Transverse colon (tissue), 4 donors: ENCODE results near the gene HS3ST5. TPM values are rescaled to one million over a fixed set of nuclear protein-coding genes. Genes with fewer than 3 reads are reported as not detected.

Experiments used
- DNase-seq: peaks from one replicate; pipeline ENCODE4 v3.0.0-alpha.2; 2019
- H3K27ac ChIP-seq, 4 donors: fragments of 200-600 bp; sonication (generic); 2 replicates each; pipeline ENCODE4 v1.5.1; 2016 to 2018; ENCODE audit warnings: inconsistent platforms in 4 of 4
- H3K27me3 ChIP-seq: fragments of 200-600 bp; sonication (generic); 2 replicates; pipeline ENCODE4 v1.5.1; 2017; ENCODE audit warnings: inconsistent platforms
- H3K36me3 ChIP-seq, 4 donors: fragments of 200-600 bp; sonication (generic); 2 replicates each; pipeline ENCODE4 v1.5.1; 2017 to 2019; ENCODE audit warnings: inconsistent platforms in 4 of 4
- H3K4me1 ChIP-seq, 4 donors: fragments of 200-600 bp; sonication (generic); 2 replicates each; pipeline ENCODE4 v1.5.1; 2017 to 2020; ENCODE audit warnings: inconsistent platforms in 4 of 4
- H3K4me3 ChIP-seq, 4 donors: fragments of 200-600 bp; sonication (generic); 1 replicate in 1 of 4; 2 replicates in 3 of 4; pipeline versions ENCODE4 v1.5.1 to v1.6.1; 2017 to 2019; ENCODE audit warnings: inconsistent platforms in 4 of 4
- H3K9me3 ChIP-seq, 2 donors: fragments of 200-600 bp; sonication (generic); 2 replicates each; pipeline ENCODE4 v1.5.1; 2017 to 2019; ENCODE audit warnings: inconsistent platforms in 2 of 2
- EP300 ChIP-seq: sonication (generic); formaldehyde crosslinking; IDR thresholded peaks from one replicate; pipeline ENCODE4 v1.6.1; 2017; ENCODE audit warnings: antibody characterized with exemption, low read depth
- POLR2A ChIP-seq: fragments of 450-650 bp; IDR thresholded peaks from one replicate; pipeline ENCODE4 v1.6.1; 2016; ENCODE audit warnings: antibody characterized with exemption, mild to moderate bottlenecking, moderate library complexity
- POLR2AphosphoS5 ChIP-seq, 3 donors: sonication (generic); formaldehyde crosslinking; IDR thresholded peaks; one replicate each; pipeline ENCODE4 v1.6.1; 2016; ENCODE audit warnings: antibody characterized with exemption in 3 of 3
- WGBS, 2 donors: methylation state at CpG; one replicate each; pipeline ENCODE4 v1.1.5; 2018; ENCODE audit warnings: low coverage in 1 of 2; 5-methylcytosine and 5-hydroxymethylcytosine counted together
- in situ Hi-C, 4 donors: fragments of 200-750 bp; cut with MboI; loops; one replicate each; pipeline versions ENCODE4 v1.15.0 to v1.15.1; 2017; ENCODE audit warnings: low sequenced_read_pairs in 3 of 4, low pct_ligation_motif_present in 1 of 4, low pct_unique_long_range_greater_than_20kb in 1 of 4
- intact Hi-C: fragments of 100-400 bp; cut with DNase I; formaldehyde crosslinking; loops from one replicate; pipeline ENCODE4 v1.15.1; 2023; ENCODE audit warnings: low total_unique reads
- total RNA-seq, 4 donors: library from RNA; depleted of rRNA; stranded (reverse); fragments of >200 nt; gene quantifications; one replicate each; pipeline ENCODE4 v1.1.0, GENCODE V29; 2016
- TF ChIP-seq, protein P1 (sequence below), 5 experiments: fragments of 200-600 bp in 3 of 5; fragments of 450-650 bp in 2 of 5; sonication (generic) in 3 of 5; IDR thresholded peaks; 1 replicate in 2 of 5; 2 replicates in 3 of 5; pipeline ENCODE4 v1.5.1; 2016 to 2017; ENCODE audit warnings: antibody characterized with exemption in 5 of 5, inconsistent platforms in 3 of 5, mild to moderate bottlenecking in 2 of 5, moderate library complexity in 1 of 5

HS3ST5 gene
- total RNA-seq, 4 donors from 2014 or later, result 0.27 to 0.32 TPM; not detected in 2

DNA sequence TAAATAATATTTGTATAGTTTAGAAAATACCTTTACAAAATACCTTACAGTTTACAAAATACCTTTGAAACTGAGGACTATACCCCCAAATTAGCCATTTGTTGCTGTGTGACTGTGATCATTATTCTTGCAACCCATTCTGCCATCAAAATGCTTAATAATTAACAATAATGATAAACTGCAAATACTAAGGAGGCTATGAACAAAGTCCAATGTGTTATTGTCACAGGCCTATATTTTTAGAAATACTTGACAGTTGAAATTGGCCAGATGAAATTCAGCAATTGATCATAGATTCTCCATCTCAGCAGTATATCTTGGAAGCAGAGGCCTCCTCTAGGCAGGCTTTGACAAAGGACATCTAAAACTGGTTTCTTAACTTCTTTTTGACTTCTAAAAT, 178.6 kb downstream of the HS3ST5 start:
- DNase-seq, result no peak
- H3K27ac ChIP-seq, result no peak overlapping the region
- no peaks in the 10 kb centered on the region for H3K4me1 ChIP-seq
- in situ Hi-C loops (no loop called here), intact Hi-C loops (no loop called here)
- H3K4me3 ChIP-seq, result no peak overlapping the region
- no peaks in the 10 kb centered on the region for H3K27me3 ChIP-seq
- H3K36me3 ChIP-seq, result no peaks in the 10 kb centered on the region
- no peaks in the 10 kb centered on the region for H3K9me3 ChIP-seq
- TF ChIP-seq, protein P1, sequence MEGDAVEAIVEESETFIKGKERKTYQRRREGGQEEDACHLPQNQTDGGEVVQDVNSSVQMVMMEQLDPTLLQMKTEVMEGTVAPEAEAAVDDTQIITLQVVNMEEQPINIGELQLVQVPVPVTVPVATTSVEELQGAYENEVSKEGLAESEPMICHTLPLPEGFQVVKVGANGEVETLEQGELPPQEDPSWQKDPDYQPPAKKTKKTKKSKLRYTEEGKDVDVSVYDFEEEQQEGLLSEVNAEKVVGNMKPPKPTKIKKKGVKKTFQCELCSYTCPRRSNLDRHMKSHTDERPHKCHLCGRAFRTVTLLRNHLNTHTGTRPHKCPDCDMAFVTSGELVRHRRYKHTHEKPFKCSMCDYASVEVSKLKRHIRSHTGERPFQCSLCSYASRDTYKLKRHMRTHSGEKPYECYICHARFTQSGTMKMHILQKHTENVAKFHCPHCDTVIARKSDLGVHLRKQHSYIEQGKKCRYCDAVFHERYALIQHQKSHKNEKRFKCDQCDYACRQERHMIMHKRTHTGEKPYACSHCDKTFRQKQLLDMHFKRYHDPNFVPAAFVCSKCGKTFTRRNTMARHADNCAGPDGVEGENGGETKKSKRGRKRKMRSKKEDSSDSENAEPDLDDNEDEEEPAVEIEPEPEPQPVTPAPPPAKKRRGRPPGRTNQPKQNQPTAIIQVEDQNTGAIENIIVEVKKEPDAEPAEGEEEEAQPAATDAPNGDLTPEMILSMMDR (IDR thresholded peaks at IDR 0.05), result no peak
- no peak for TF ChIP-seq EP300
- no peak for TF ChIP-seq POLR2A
- no peak for TF ChIP-seq POLR2AphosphoS5 (IDR thresholded peaks at IDR 0.05)

DNA sequence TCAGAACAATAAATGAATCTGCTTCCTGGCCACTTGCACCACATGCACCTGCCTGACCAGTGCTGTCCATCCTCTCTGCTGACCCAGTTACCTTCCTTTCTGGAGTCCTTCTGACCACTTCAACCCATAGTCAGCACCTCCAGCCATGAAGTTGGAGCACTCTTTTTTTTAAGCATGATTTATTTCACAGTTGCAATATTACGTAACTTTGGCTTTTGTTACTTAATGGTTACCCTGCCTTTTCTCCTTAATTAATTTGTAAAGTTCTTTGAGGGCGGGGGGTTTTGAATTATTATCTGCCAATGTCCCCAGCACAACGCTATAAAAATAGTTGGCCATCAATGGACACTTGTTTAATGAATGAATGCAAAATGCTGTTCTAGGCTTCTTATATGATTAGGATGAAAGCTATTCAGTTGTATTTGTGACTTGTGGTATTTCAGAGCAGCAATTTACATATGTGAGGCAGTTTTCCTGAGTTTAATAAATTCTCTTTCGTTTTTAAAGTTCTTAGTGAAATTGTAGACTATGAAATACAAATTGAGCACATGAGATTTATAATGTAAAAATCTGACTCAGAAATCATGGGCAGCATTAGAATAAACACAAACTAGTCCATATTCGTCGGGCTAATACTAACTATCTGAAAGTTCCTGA, 180.0 kb downstream of the HS3ST5 start:
- H3K4me3 ChIP-seq, result no peak overlapping the region
- TF ChIP-seq, protein P1 (IDR thresholded peaks at IDR 0.05), result no peak
- no peak for TF ChIP-seq EP300
- no peak for TF ChIP-seq POLR2A
- TF ChIP-seq POLR2AphosphoS5 (IDR thresholded peaks at IDR 0.05), result no peak
- intact Hi-C loops (no loop called here), in situ Hi-C loops (no loop called here)
- no peaks in the 10 kb centered on the region for H3K27me3 ChIP-seq
- 71 to 78% methylated on average over 6 of the region's 6 CpGs for WGBS, 2 donors
- H3K9me3 ChIP-seq, result no peaks in the 10 kb centered on the region
- no peak overlapping the region for H3K27ac ChIP-seq
- H3K4me1 ChIP-seq, result no peaks in the 10 kb centered on the region
- H3K36me3 ChIP-seq, result no peaks in the 10 kb centered on the region
- no peak for DNase-seq

DNA sequence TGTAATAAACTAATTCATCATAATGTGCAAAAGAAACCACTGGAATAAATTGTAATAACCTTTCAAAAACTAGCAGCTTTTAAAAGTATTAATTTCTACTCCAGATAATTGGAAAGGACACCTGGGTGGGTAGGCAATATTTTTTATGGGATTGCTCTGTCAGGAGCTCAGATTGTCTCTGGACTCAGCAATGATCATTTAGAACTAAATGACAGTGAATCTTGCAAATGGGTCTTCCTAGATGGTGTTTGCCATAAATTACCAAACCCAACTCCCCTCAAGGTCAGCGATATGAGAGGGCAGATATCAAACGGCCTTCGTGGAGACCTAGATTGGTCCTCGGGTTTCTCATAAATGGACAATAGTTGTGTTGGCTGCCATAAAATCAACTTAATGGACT, 181.9 kb downstream of the HS3ST5 start:
- intact Hi-C loops (no loop called here), in situ Hi-C loops (no loop called here)
- Histone ChIP-seq H3K4me1 (no peaks in the 10 kb centered on the region), H3K27ac (no peak overlapping the region), H3K36me3 (no peaks in the 10 kb centered on the region), H3K4me3 (no peak overlapping the region), H3K9me3 (no peaks in the 10 kb centered on the region), H3K27me3 (no peaks in the 10 kb centered on the region)
- 80 to 90% methylated on average over 4 of the region's 4 CpGs for WGBS, 2 donors
- no peak for DNase-seq
- TF ChIP-seq, protein P1 (IDR thresholded peaks at IDR 0.05), result no peak
- no peak for TF ChIP-seq POLR2A
- no peak for TF ChIP-seq EP300
- TF ChIP-seq POLR2AphosphoS5 (IDR thresholded peaks at IDR 0.05), result no peak

DNA sequence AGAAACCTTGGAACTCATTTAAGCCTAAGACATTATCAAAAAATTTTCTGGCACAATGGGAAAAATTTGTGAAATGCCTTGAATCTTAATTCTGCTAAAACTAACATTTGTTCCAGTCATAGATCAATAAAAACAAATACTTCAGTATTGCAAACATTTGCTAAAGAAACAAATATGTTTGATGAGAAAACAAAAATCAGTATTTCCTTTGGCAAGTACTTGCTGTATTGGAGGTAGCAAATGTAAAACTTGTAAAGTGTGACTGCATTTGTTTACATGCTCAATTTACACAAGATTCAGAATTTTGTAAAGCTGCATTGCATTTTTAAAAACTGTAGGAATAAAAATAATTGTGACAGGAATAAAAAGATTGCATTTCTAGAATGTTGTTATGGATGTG, 183.1 kb downstream of the HS3ST5 start:
- TF ChIP-seq POLR2A (no peak), POLR2AphosphoS5 (IDR thresholded peaks at IDR 0.05) (no peak), EP300 (no peak)
- TF ChIP-seq, protein P1 (IDR thresholded peaks at IDR 0.05), result no peak
- in situ Hi-C loops, result no loop called here

More for the DNA sequence above, 183.1 kb downstream of the HS3ST5 start:
- Histone ChIP-seq H3K4me1 (no peaks in the 10 kb centered on the region), H3K36me3 (no peaks in the 10 kb centered on the region), H3K27ac (no peak overlapping the region), H3K4me3 (no peak overlapping the region), H3K9me3 (no peaks in the 10 kb centered on the region), H3K27me3 (no peaks in the 10 kb centered on the region)
- DNase-seq, result no peak
- intact Hi-C loops, result no loop called here
